ENCODE data around the gene CTNNA1. TPM values are rescaled to one million over a fixed set of nuclear protein-coding genes. Genes with fewer than 3 reads are reported as not detected.

CTNNA1 gene
- total and polyA plus RNA-seq, 9 of the 15 experiments (the other 6 are each of a cell fraction or from before 2014, with no cell fraction given), result 29.6 to 117 (median 89.1) TPM

GRCh38 chr5:138783976-138784375 is 30.8 kb downstream of the CTNNA1 start (continued):
- TF ChIP-seq REST (IDR thresholded peaks at IDR 0.05; ENCODE audit: borderline replicate concordance) (no peak), REST (CRISPR knock-in tag; IDR thresholded peaks at IDR 0.05; ENCODE audit: low read depth) (no peak), SIRT6 (IDR thresholded peaks at IDR 0.05; ENCODE audit: low read depth, low read length) (no peak), ZNF589 (CRISPR knock-in tag; IDR thresholded peaks at IDR 0.05; ENCODE audit: low read depth) (no peak)

Measured in K562 (cell line).